ENCODE results near the gene B9D1. TPM values are rescaled to one million over a fixed set of nuclear protein-coding genes. Genes with fewer than 3 reads are reported as not detected.

Gene B9D1
- total RNA-seq, 1 donor from 2014 or later = 6.7 TPM

DNA sequence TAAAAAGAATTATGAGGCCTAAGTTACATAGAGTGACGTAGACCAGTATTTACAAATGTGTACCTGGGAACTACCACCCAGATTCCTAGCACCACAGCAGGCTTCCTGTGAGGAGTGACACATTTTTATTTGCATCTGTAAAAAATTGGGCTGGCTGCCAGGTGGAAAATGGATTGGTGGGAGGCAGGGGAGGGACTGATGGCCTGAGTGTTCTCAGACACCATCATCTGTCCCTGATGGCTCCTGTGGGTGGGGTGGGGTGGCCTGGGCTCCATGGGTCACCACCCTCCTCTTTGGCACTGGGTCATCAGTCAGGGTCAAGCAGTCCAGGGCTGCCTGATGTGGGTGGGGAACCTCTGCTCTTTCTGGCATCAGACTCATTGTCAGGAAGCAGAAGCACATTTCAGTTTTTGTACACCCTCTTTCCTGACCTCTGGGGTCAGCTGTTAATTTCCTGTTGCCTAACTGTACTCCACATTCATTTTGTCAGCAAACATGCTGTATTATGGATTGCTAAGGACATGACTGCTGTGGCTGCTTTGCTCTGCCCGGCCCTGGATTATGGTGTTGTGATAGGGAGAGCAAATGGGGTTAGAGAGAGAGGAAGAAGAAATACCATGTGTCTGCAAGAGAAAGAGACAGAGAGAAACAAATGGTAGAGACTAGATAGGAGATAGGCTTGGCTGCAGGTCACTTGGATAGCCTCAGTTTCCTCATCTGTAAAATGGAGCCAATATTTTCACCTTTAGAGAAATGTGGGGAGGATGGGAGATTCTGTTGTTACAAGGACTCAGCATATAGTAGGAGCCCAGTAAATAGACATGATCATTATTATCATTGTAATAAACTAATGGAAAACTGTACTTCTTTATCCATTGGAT is 36.0 kb upstream of the B9D1 start:
- H3K4me1 Mint-ChIP-seq = no peaks in the 10 kb centered on the region
- no peak for ATAC-seq (ENCODE audit: low read depth)
- intact Hi-C loops (cut with micrococcal nuclease) = no loop called here
- POLR2A ChIA-PET = no interaction called here
- no peak overlapping the region for H3K4me3 Mint-ChIP-seq
- DNase-seq = no peak
- TF ChIP-seq, protein P1, sequence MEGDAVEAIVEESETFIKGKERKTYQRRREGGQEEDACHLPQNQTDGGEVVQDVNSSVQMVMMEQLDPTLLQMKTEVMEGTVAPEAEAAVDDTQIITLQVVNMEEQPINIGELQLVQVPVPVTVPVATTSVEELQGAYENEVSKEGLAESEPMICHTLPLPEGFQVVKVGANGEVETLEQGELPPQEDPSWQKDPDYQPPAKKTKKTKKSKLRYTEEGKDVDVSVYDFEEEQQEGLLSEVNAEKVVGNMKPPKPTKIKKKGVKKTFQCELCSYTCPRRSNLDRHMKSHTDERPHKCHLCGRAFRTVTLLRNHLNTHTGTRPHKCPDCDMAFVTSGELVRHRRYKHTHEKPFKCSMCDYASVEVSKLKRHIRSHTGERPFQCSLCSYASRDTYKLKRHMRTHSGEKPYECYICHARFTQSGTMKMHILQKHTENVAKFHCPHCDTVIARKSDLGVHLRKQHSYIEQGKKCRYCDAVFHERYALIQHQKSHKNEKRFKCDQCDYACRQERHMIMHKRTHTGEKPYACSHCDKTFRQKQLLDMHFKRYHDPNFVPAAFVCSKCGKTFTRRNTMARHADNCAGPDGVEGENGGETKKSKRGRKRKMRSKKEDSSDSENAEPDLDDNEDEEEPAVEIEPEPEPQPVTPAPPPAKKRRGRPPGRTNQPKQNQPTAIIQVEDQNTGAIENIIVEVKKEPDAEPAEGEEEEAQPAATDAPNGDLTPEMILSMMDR (IDR thresholded peaks at IDR 0.05) = no peak
- no peaks in the 10 kb centered on the region for H3K9me3 Mint-ChIP-seq
- H3K36me3 Mint-ChIP-seq (ENCODE audit: low read depth) = no peaks in the 10 kb centered on the region
- CTCF ChIA-PET = no interaction called here
- peaks cover 5% of the 10 kb centered on the region for H3K27me3 Mint-ChIP-seq
- H3K27ac Mint-ChIP-seq = no peak overlapping the region

DNA sequence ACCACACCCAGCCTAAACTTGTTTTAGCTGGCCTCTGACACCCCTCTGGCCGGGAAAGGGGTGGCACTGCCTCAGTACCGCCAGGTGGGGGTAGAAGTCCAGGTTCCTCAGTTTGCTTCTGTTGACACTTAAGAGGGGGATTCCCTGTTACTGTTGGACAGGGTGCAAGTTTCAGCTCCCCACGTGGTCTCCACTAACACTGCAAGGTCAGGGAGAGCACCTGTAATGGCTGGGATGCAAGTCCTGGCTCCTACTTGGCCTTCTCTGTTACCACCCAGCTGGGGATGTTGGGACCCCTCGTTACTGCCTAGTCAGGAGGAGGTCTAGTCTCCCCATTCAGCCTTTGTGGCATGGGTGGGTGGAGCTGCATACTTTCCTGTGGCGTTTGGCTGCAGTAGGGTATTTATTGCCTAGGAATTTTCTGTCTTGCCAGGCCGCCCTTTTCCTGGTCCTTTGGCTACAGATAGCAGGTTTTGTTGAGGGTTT is 35.1 kb upstream of the B9D1 start:
- peaks cover 5% of the 10 kb centered on the region for H3K27me3 Mint-ChIP-seq
- DNase-seq = no peak
- no peak overlapping the region for H3K4me3 Mint-ChIP-seq
- no peaks in the 10 kb centered on the region for H3K9me3 Mint-ChIP-seq
- H3K4me1 Mint-ChIP-seq = no peaks in the 10 kb centered on the region
- ATAC-seq (ENCODE audit: low read depth) = no peak
- TF ChIP-seq, protein P1 (IDR thresholded peaks at IDR 0.05) = no peak
- CTCF ChIA-PET = no interaction called here
- no peak overlapping the region for H3K27ac Mint-ChIP-seq
- POLR2A ChIA-PET = no interaction called here
- intact Hi-C loops (cut with micrococcal nuclease) = no loop called here
- H3K36me3 Mint-ChIP-seq (ENCODE audit: low read depth) = no peaks in the 10 kb centered on the region

DNA sequence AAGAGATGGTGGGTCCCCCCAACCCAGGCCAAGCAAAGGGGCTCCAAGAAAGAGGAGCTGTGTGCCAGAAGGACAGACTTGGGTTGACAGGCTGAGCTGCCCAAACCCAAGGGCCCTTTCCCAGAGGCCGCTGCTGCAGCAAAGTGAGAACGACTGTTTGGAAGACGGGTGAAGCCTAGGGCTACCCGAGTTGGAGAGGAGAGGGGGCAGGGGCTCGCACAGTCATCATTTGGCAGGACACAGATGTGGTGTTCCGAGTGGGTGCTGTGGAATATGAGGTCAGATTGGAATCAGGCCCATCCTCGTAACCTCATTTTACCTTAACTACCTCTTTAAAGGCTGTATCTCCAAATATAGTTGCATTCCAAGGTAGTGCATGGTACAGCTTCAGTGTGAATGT is 29.8 kb upstream of the B9D1 start:
- ChIA-PET POLR2A (no interaction called here), CTCF (no interaction called here)
- Mint-ChIP-seq H3K36me3 (ENCODE audit: low read depth) (no peaks in the 10 kb centered on the region), H3K4me3 (no peak overlapping the region), H3K4me1 (no peaks in the 10 kb centered on the region), H3K27ac (no peak overlapping the region), H3K9me3 (no peaks in the 10 kb centered on the region), H3K27me3 (peaks cover 5% of the 10 kb centered on the region)
- no peak for DNase-seq
- no peak for ATAC-seq (ENCODE audit: low read depth)
- TF ChIP-seq, protein P1 (IDR thresholded peaks at IDR 0.05) = no peak
- intact Hi-C loops (cut with micrococcal nuclease) = no loop called here

DNA sequence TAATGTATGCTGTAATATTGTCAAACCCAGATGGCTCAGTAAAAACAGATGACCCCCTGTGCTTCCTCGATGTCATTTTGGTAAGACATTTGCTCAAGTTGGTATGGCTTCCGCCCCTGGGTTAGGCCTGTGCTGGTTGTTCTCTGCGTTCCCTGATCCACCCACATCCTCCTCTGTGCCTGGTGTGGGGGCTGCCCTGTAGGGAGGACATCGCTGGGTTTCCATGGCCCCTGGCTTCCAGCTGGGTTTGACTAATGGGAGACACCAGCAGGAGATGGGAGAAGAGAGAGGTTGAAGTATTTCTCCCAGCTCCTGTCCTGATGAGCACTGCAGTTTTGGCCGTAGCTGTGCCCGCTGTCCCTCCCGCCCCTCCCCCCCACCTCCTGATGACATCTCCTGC is 28.9 kb upstream of the B9D1 start:
- intact Hi-C loops (cut with micrococcal nuclease) = no loop called here
- Mint-ChIP-seq H3K4me3 (no peak overlapping the region), H3K4me1 (no peaks in the 10 kb centered on the region), H3K36me3 (ENCODE audit: low read depth) (no peaks in the 10 kb centered on the region), H3K9me3 (no peaks in the 10 kb centered on the region), H3K27ac (no peak overlapping the region), H3K27me3 (peaks cover 5% of the 10 kb centered on the region)
- TF ChIP-seq, protein P1 (IDR thresholded peaks at IDR 0.05) = no peak
- POLR2A ChIA-PET = no interaction called here
- ATAC-seq (ENCODE audit: low read depth) (no peak), DNase-seq (no peak)
- CTCF ChIA-PET = no interaction called here

DNA sequence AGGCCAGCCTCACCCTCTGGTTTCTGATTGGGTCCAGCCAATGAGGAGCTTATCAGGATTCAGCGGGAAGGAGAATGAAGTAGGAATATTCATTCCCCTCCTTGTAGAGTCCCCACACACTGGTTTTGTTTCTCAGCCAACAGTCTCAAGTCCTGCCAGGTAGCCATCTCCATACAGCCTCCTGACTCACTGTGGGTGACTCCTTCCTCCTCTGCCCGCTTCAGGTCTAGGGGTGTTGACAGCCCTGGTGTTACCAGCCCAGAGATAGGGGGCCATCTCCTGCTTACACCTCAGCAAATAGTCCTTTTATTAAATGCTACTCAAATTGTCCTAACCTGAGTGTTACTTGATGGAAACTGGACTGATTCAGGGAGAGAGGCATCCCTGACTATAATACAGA is 28.4 kb upstream of the B9D1 start:
- POLR2A ChIA-PET = no interaction called here
- no peak overlapping the region for H3K27ac Mint-ChIP-seq

More for the DNA sequence above, 28.4 kb upstream of the B9D1 start:
- Mint-ChIP-seq H3K9me3 (no peaks in the 10 kb centered on the region), H3K4me1 (no peaks in the 10 kb centered on the region), H3K4me3 (no peak overlapping the region), H3K36me3 (ENCODE audit: low read depth) (no peaks in the 10 kb centered on the region), H3K27me3 (peaks cover 5% of the 10 kb centered on the region)
- intact Hi-C loops (cut with micrococcal nuclease) = no loop called here
- CTCF ChIA-PET = no interaction called here
- no peak for ATAC-seq (ENCODE audit: low read depth)
- DNase-seq = no peak
- TF ChIP-seq, protein P1 (IDR thresholded peaks at IDR 0.05) = no peak
